ENCODE measurements around the gene PELI2.

The PELI2 gene

GRCh38 chr14:56290195-56290594 lies 172.0 kb downstream of the PELI2 start:
- Histone ChIP-seq H3F3A (ENCODE audit: insufficient read depth, low read length) (no peaks in the 10 kb centered on the region), H2AFZ (ENCODE audit: low read length) (no peak overlapping the region), H3K27me3 (ENCODE audit: insufficient read depth, low read length) (no peaks in the 10 kb centered on the region), H3K9ac (ENCODE audit: low read length) (no peak overlapping the region), H3K9me3 (ENCODE audit: low read length) (no peaks in the 10 kb centered on the region), H3K4me3 (ENCODE audit: low read depth, low read length, poor library complexity, severe bottlenecking) (no peak overlapping the region), H3K79me2 (ENCODE audit: insufficient read depth, low read length) (no peaks in the 10 kb centered on the region), H3K9me2 (ENCODE audit: low read depth, low read length) (no peaks in the 10 kb centered on the region), H3K27ac (ENCODE audit: low read depth, low read length, poor library complexity, severe bottlenecking) (no peak overlapping the region), H4K20me1 (ENCODE audit: insufficient read depth, low read length) (no peaks in the 10 kb centered on the region), H3K4me2 (ENCODE audit: low read length) (no peak overlapping the region), H3K36me3 (ENCODE audit: insufficient read depth, low read length) (no peaks in the 10 kb centered on the region), H3K4me1 (ENCODE audit: insufficient read depth, low read length, severe bottlenecking) (no peaks in the 10 kb centered on the region)
- TF ChIP-seq EZH2 (IDR thresholded peaks at IDR 0.05; ENCODE audit: borderline replicate concordance, low read length), result no peak
- TF ChIP-seq, protein P1, sequence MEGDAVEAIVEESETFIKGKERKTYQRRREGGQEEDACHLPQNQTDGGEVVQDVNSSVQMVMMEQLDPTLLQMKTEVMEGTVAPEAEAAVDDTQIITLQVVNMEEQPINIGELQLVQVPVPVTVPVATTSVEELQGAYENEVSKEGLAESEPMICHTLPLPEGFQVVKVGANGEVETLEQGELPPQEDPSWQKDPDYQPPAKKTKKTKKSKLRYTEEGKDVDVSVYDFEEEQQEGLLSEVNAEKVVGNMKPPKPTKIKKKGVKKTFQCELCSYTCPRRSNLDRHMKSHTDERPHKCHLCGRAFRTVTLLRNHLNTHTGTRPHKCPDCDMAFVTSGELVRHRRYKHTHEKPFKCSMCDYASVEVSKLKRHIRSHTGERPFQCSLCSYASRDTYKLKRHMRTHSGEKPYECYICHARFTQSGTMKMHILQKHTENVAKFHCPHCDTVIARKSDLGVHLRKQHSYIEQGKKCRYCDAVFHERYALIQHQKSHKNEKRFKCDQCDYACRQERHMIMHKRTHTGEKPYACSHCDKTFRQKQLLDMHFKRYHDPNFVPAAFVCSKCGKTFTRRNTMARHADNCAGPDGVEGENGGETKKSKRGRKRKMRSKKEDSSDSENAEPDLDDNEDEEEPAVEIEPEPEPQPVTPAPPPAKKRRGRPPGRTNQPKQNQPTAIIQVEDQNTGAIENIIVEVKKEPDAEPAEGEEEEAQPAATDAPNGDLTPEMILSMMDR (IDR thresholded peaks at IDR 0.05; ENCODE audit: low read length), result no peak

GRCh38 chr14:56292970-56293369 lies 174.8 kb downstream of the PELI2 start:
- no peak overlapping the region for H3K9ac ChIP-seq (ENCODE audit: low read length)
- TF ChIP-seq, protein P1 (IDR thresholded peaks at IDR 0.05; ENCODE audit: low read length), result no peak
- TF ChIP-seq EZH2 (IDR thresholded peaks at IDR 0.05; ENCODE audit: borderline replicate concordance, low read length), result no peak
- no peaks in the 10 kb centered on the region for H3K36me3 ChIP-seq (ENCODE audit: insufficient read depth, low read length)
- H3K4me2 ChIP-seq (ENCODE audit: low read length), result no peak overlapping the region
- H3K27me3 ChIP-seq (ENCODE audit: insufficient read depth, low read length), result no peaks in the 10 kb centered on the region
- no peaks in the 10 kb centered on the region for H4K20me1 ChIP-seq (ENCODE audit: insufficient read depth, low read length)
- no peaks in the 10 kb centered on the region for H3K9me2 ChIP-seq (ENCODE audit: low read depth, low read length)
- no peak overlapping the region for H3K27ac ChIP-seq (ENCODE audit: low read depth, low read length, poor library complexity, severe bottlenecking)
- no peak overlapping the region for H3K4me3 ChIP-seq (ENCODE audit: low read depth, low read length, poor library complexity, severe bottlenecking)
- no peaks in the 10 kb centered on the region for H3K4me1 ChIP-seq (ENCODE audit: insufficient read depth, low read length, severe bottlenecking)
- H3K79me2 ChIP-seq (ENCODE audit: insufficient read depth, low read length), result no peaks in the 10 kb centered on the region
- no peaks in the 10 kb centered on the region for H3K9me3 ChIP-seq (ENCODE audit: low read length)
- H2AFZ ChIP-seq (ENCODE audit: low read length), result no peak overlapping the region
- H3F3A ChIP-seq (ENCODE audit: insufficient read depth, low read length), result no peaks in the 10 kb centered on the region

GRCh38 chr14:56293506-56293905 lies 175.3 kb downstream of the PELI2 start:
- Histone ChIP-seq H3K36me3 (ENCODE audit: insufficient read depth, low read length) (no peaks in the 10 kb centered on the region), H3K4me2 (ENCODE audit: low read length) (no peak overlapping the region), H3K9ac (ENCODE audit: low read length) (no peak overlapping the region), H3K4me3 (ENCODE audit: low read depth, low read length, poor library complexity, severe bottlenecking) (no peak overlapping the region), H3K9me3 (ENCODE audit: low read length) (no peaks in the 10 kb centered on the region), H3F3A (ENCODE audit: insufficient read depth, low read length) (no peaks in the 10 kb centered on the region), H2AFZ (ENCODE audit: low read length) (no peak overlapping the region), H4K20me1 (ENCODE audit: insufficient read depth, low read length) (no peaks in the 10 kb centered on the region), H3K4me1 (ENCODE audit: insufficient read depth, low read length, severe bottlenecking) (no peaks in the 10 kb centered on the region), H3K9me2 (ENCODE audit: low read depth, low read length) (no peaks in the 10 kb centered on the region), H3K27ac (ENCODE audit: low read depth, low read length, poor library complexity, severe bottlenecking) (no peak overlapping the region), H3K27me3 (ENCODE audit: insufficient read depth, low read length) (no peaks in the 10 kb centered on the region), H3K79me2 (ENCODE audit: insufficient read depth, low read length) (no peaks in the 10 kb centered on the region)
- TF ChIP-seq, protein P1 (IDR thresholded peaks at IDR 0.05; ENCODE audit: low read length), result no peak
- TF ChIP-seq EZH2 (IDR thresholded peaks at IDR 0.05; ENCODE audit: borderline replicate concordance, low read length), result no peak

Data from OCI-LY1 (cell line).